WTC11 (cell line): ENCODE results near the gene SARDH. TPM values are rescaled to one million over a fixed set of nuclear protein-coding genes. Genes with fewer than 3 reads are reported as not detected.

Experiments
- ATAC-seq: fragments of 200-7000 bp; cut with Tn5 transposase; 2 replicates; pipeline ENCODE4 v1.10.0; 2021; ENCODE audit warnings: mild to moderate bottlenecking, moderate library complexity
- CTCF ChIA-PET: fragments of 300-600 bp; sonication (Branson Sonifier 250); formaldehyde crosslinking; loops from one replicate; lab custom pipeline; 2021; ENCODE audit warnings: antibody characterized with exemption; lab: Charles Lee
- POLR2A ChIA-PET: fragments of 350-600 bp; sonication (Branson Sonifier 250); formaldehyde crosslinking; loops from one replicate; lab custom pipeline; 2021; ENCODE audit warnings: antibody characterized with exemption; lab: Charles Lee
- DNase-seq: peaks from one replicate; pipeline ENCODE4 v3.0.0; 2021; ENCODE audit warnings: low spot score
- H3K27ac Mint-ChIP-seq: 2 replicates; pipeline ENCODE4 v1.8.0; 2021; ENCODE audit warnings: mixed read lengths
- H3K27me3 Mint-ChIP-seq: 2 replicates; pipeline ENCODE4 v1.8.0; 2021; ENCODE audit warnings: low read depth, mild to moderate bottlenecking, moderate library complexity, mixed read lengths
- H3K36me3 Mint-ChIP-seq: 2 replicates; pipeline ENCODE4 v1.8.0; 2021; ENCODE audit warnings: mixed read lengths
- H3K4me1 Mint-ChIP-seq: 2 replicates; pipeline ENCODE4 v1.8.0; 2022; ENCODE audit warnings: mixed read lengths
- H3K4me3 Mint-ChIP-seq: 2 replicates; pipeline ENCODE4 v1.8.0; 2021; ENCODE audit warnings: mild to moderate bottlenecking, moderate library complexity, mixed read lengths
- H3K9me3 Mint-ChIP-seq: 2 replicates; pipeline ENCODE4 v1.8.0; 2021; ENCODE audit warnings: mixed read lengths
- CBFB ChIP-seq: sonication (generic); formaldehyde crosslinking; IDR thresholded peaks from 2 replicates; pipeline ENCODE4 v1.8.1; 2022; ENCODE audit warnings: mild to moderate bottlenecking, low read depth, missing genetic modification reagents
- FOXP1 ChIP-seq: sonication (generic); formaldehyde crosslinking; IDR thresholded peaks from 2 replicates; pipeline ENCODE4 v1.8.0; 2022; ENCODE audit warnings: missing genetic modification reagents, mild to moderate bottlenecking, moderate library complexity, borderline replicate concordance
- GTF2I ChIP-seq: fragments of 250-450 bp; sonication (Bioruptor Pico); conservative IDR thresholded peaks from 2 replicates; pipeline ENCODE4 v1.4.0; 2021; ENCODE audit warnings: mild to moderate bottlenecking
- JUN ChIP-seq: sonication (generic); formaldehyde crosslinking; IDR thresholded peaks from 2 replicates; pipeline ENCODE4 v1.8.0; 2023; ENCODE audit warnings: mild to moderate bottlenecking, missing genetic modification reagents
- NFATC4 ChIP-seq: fragments of 250-450 bp; sonication (Bioruptor Pico); IDR thresholded peaks from 2 replicates; pipeline ENCODE4 v1.9.0; 2021; ENCODE audit warnings: mild to moderate bottlenecking
- NR1H2 ChIP-seq: sonication (generic); formaldehyde crosslinking; IDR thresholded peaks from 2 replicates; pipeline ENCODE4 v1.9.0; 2021; ENCODE audit warnings: mild to moderate bottlenecking, moderate library complexity, missing genetic modification reagents
- RELA ChIP-seq: sonication (generic); formaldehyde crosslinking; IDR thresholded peaks from 2 replicates; pipeline ENCODE4 v1.8.1; 2022; ENCODE audit warnings: missing genetic modification reagents, mild to moderate bottlenecking, borderline replicate concordance
- TCF7 ChIP-seq: sonication (generic); formaldehyde crosslinking; IDR thresholded peaks from 2 replicates; pipeline ENCODE4 v1.8.0; 2022; ENCODE audit warnings: mild to moderate bottlenecking, low read depth, missing genetic modification reagents, moderate library complexity
- TEAD4 ChIP-seq: sonication (generic); formaldehyde crosslinking; IDR thresholded peaks from 2 replicates; pipeline ENCODE4 v1.8.0; 2022; ENCODE audit warnings: mild to moderate bottlenecking, missing genetic modification reagents
- ZNF138 ChIP-seq: sonication (generic); formaldehyde crosslinking; conservative IDR thresholded peaks from 2 replicates; pipeline ENCODE4 v1.8.1; 2022; ENCODE audit warnings: mild to moderate bottlenecking, moderate library complexity, missing genetic modification reagents
- ZNF317 ChIP-seq: sonication (generic); formaldehyde crosslinking; IDR thresholded peaks from 2 replicates; pipeline ENCODE4 v1.8.1; 2023; ENCODE audit warnings: low read depth, mild to moderate bottlenecking, moderate library complexity, missing genetic modification reagents, borderline replicate concordance
- ZNF396 ChIP-seq: fragments of 250-450 bp; sonication (Bioruptor Pico); IDR thresholded peaks from 2 replicates; pipeline ENCODE4 v1.8.0; 2021; ENCODE audit warnings: mild to moderate bottlenecking, moderate library complexity, borderline replicate concordance
- total RNA-seq: library from RNA; stranded (reverse); gene quantifications from 3 replicates; pipeline ENCODE4 v1.2.3, GENCODE V29; 2021
- TF ChIP-seq, protein P1 (sequence below): sonication (generic); formaldehyde crosslinking; IDR thresholded peaks from 2 replicates; pipeline ENCODE4 v1.8.1; 2023; ENCODE audit warnings: mild to moderate bottlenecking, missing genetic modification reagents
- TF ChIP-seq, protein P2 (sequence below): fragments of 250-450 bp; sonication (Bioruptor Pico); IDR thresholded peaks from 2 replicates; pipeline ENCODE4 v1.9.0; 2021; ENCODE audit warnings: mild to moderate bottlenecking
- TF ChIP-seq, protein P3 (sequence below): fragments of 250-450 bp; sonication (Bioruptor Pico); conservative IDR thresholded peaks from 2 replicates; pipeline ENCODE4 v1.9.0; 2021; ENCODE audit warnings: mild to moderate bottlenecking
- TF ChIP-seq, protein P4 (sequence below): sonication (generic); formaldehyde crosslinking; IDR thresholded peaks from 2 replicates; pipeline ENCODE4 v1.8.1; 2022; ENCODE audit warnings: mild to moderate bottlenecking, missing genetic modification reagents, moderate library complexity, borderline replicate concordance
- TF ChIP-seq, protein P5 (sequence below): fragments of 250-450 bp; sonication (Bioruptor Pico); IDR thresholded peaks from 2 replicates; pipeline ENCODE4 v1.9.0; 2021; ENCODE audit warnings: mild to moderate bottlenecking
- TF ChIP-seq, protein P6 (sequence below): sonication (generic); formaldehyde crosslinking; conservative IDR thresholded peaks from 2 replicates; pipeline ENCODE4 v1.8.1; 2023; ENCODE audit warnings: mild to moderate bottlenecking, low read depth, missing genetic modification reagents, moderate library complexity

The SARDH gene
- total RNA-seq, 1 experiment from 2014 or later: 8.5 TPM

DNA sequence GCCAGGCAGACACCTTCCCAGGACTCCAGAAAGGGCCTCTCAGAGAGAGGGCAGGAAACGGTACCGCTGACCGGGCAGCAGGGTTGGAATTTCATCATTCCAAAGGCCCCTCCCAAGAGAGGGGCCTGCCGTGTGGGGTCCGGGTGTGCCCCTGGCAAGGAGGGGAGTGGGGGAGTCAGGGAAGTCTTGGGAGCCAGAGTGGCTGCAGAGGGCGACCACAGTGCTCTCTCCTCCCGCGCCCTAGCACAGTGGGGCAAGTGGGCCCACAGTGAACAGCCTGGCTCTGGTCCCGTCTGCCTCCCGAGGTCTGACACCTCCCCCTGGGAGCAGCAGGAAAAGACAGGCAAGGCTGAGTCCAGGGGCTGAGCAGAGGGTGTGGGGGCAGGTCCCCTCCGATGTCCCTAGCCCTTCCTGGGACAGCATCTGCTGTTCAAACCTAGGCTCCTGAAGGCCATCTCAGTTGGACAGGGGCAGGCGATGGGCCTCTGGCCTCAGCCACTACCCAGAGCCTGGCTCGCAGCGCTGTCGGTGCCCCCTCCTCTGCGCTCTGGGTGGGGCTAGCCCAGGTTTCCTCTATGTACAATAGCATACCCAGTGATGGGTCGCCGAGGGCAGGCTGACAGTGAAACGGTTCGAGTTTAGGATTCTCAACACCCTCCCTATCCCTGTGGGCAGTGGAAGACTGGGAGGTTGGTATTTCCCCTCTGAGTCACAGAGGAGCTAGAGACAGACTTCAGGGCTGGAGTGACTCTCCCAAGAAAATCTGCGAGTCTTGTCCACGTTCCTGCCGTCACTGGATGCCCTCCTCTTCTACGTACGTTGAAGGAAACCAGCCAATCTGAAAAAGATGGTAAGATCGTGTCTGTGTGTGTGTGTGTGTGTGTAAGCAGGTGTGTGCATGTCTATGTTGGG is 25.4 kb upstream of the SARDH start (continued):
- no peak for TF ChIP-seq RELA
- TF ChIP-seq, protein P1, sequence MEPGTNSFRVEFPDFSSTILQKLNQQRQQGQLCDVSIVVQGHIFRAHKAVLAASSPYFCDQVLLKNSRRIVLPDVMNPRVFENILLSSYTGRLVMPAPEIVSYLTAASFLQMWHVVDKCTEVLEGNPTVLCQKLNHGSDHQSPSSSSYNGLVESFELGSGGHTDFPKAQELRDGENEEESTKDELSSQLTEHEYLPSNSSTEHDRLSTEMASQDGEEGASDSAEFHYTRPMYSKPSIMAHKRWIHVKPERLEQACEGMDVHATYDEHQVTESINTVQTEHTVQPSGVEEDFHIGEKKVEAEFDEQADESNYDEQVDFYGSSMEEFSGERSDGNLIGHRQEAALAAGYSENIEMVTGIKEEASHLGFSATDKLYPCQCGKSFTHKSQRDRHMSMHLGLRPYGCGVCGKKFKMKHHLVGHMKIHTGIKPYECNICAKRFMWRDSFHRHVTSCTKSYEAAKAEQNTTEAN: no peak
- TF ChIP-seq TCF7 (CRISPR knock-in tag): no peak
- TF ChIP-seq ZNF317 (CRISPR knock-in tag): no peak
- TF ChIP-seq NR1H2 (CRISPR knock-in tag): no peak
- TF ChIP-seq, protein P2, sequence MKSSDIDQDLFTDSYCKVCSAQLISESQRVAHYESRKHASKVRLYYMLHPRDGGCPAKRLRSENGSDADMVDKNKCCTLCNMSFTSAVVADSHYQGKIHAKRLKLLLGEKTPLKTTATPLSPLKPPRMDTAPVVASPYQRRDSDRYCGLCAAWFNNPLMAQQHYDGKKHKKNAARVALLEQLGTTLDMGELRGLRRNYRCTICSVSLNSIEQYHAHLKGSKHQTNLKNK: no peak
- TF ChIP-seq FOXP1 (CRISPR knock-in tag): no peak
- TF ChIP-seq GTF2I (CRISPR knock-in tag): no peak
- no peak for TF ChIP-seq JUN
- TF ChIP-seq, protein P3, sequence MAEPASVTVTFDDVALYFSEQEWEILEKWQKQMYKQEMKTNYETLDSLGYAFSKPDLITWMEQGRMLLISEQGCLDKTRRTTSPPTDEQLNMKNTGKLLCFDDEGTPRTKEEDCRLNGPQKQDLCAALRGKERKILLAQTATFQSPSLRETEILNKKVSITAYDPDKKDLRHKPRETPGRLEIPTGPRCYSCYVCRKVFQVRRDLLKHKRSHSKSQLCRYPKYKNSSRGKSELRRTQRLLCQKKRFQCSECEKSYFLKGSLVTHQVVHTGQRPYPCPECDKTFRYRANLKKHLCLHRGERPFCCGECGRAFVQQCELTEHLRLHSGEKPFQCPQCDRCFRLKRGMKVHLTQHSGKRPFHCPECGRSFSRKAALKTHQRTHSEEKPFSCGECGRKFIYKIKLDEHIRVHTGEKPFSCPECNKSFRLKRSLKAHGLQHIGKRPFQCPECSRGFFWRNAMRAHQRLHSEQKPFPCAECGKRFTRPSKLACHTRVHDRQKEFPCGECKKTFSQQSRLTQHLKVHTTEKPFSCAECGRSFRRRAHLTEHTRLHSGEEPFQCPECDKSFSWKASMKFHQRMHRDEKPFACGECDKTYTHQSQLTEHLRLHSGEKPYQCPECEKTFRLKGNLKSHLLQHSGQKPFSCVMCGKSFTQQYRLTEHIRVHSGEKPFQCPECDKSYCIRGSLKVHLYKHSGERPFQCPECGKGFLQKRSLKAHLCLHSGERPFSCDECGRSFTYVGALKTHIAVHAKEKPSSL (CRISPR knock-in tag): no peak
- TF ChIP-seq, protein P4, sequence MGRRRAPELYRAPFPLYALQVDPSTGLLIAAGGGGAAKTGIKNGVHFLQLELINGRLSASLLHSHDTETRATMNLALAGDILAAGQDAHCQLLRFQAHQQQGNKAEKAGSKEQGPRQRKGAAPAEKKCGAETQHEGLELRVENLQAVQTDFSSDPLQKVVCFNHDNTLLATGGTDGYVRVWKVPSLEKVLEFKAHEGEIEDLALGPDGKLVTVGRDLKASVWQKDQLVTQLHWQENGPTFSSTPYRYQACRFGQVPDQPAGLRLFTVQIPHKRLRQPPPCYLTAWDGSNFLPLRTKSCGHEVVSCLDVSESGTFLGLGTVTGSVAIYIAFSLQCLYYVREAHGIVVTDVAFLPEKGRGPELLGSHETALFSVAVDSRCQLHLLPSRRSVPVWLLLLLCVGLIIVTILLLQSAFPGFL: no peak
- TF ChIP-seq TEAD4 (CRISPR knock-in tag): no peak

DNA sequence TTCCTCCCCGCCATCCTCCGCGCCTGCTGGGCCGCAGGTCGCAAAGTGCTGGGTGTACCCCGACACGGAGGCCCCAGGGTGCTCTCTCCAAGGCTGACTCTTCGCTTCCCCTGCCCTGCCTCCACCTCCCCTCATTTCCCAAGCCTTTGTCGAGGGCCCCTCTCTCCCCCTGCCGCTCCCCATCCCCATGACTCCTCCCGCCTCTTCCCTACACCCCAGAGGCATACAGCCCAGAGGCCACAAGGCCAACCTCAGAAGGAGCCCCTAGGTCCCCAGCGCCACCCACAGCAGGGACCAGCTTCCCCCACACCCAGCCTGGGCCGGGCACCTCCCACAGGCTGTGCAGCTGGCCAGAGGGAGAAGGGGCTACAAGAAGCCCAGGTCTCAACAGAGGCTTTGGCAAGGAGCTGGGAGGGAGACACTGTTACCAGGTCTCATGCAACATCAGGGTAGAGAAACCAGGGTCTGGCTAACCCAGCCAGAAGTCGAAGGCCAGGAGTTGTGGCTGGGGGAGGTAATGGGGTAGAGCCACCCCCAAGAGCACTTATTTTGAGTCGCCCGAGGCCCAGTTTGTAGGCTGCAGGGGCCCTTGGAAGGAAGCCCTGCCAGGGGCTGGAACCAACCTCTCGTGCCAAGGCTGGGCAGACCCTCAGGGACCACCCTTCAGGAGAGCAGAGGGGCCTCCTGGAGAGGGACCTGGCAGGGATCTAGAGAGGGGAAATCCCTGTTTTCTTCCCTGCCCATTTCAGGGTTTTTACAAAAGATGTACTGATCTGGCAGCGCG is 24.5 kb upstream of the SARDH start:
- peaks cover 36% of the 10 kb centered on the region for H3K36me3 Mint-ChIP-seq
- peaks cover 21% of the 10 kb centered on the region for H3K9me3 Mint-ChIP-seq
- H3K4me1 Mint-ChIP-seq: peaks cover 3% of the 10 kb centered on the region; the same call in 1 of the 2 replicates
- CTCF ChIA-PET: no interaction called here
- no peak for TF ChIP-seq CBFB (CRISPR knock-in tag)
- no peak for TF ChIP-seq NFATC4
- TF ChIP-seq, protein P5, sequence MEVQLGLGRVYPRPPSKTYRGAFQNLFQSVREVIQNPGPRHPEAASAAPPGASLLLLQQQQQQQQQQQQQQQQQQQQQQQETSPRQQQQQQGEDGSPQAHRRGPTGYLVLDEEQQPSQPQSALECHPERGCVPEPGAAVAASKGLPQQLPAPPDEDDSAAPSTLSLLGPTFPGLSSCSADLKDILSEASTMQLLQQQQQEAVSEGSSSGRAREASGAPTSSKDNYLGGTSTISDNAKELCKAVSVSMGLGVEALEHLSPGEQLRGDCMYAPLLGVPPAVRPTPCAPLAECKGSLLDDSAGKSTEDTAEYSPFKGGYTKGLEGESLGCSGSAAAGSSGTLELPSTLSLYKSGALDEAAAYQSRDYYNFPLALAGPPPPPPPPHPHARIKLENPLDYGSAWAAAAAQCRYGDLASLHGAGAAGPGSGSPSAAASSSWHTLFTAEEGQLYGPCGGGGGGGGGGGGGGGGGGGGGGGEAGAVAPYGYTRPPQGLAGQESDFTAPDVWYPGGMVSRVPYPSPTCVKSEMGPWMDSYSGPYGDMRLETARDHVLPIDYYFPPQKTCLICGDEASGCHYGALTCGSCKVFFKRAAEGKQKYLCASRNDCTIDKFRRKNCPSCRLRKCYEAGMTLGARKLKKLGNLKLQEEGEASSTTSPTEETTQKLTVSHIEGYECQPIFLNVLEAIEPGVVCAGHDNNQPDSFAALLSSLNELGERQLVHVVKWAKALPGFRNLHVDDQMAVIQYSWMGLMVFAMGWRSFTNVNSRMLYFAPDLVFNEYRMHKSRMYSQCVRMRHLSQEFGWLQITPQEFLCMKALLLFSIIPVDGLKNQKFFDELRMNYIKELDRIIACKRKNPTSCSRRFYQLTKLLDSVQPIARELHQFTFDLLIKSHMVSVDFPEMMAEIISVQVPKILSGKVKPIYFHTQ: no peak
- TF ChIP-seq, protein P6, sequence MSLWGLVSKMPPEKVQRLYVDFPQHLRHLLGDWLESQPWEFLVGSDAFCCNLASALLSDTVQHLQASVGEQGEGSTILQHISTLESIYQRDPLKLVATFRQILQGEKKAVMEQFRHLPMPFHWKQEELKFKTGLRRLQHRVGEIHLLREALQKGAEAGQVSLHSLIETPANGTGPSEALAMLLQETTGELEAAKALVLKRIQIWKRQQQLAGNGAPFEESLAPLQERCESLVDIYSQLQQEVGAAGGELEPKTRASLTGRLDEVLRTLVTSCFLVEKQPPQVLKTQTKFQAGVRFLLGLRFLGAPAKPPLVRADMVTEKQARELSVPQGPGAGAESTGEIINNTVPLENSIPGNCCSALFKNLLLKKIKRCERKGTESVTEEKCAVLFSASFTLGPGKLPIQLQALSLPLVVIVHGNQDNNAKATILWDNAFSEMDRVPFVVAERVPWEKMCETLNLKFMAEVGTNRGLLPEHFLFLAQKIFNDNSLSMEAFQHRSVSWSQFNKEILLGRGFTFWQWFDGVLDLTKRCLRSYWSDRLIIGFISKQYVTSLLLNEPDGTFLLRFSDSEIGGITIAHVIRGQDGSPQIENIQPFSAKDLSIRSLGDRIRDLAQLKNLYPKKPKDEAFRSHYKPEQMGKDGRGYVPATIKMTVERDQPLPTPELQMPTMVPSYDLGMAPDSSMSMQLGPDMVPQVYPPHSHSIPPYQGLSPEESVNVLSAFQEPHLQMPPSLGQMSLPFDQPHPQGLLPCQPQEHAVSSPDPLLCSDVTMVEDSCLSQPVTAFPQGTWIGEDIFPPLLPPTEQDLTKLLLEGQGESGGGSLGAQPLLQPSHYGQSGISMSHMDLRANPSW (CRISPR knock-in tag): no peak
- TF ChIP-seq ZNF138 (CRISPR knock-in tag): no peak
- no peak for TF ChIP-seq ZNF396 (CRISPR knock-in tag)
- ATAC-seq (no peak), DNase-seq (no peak)
- no peak overlapping the region for H3K4me3 Mint-ChIP-seq
- H3K27ac Mint-ChIP-seq: no peak overlapping the region
- POLR2A ChIA-PET: no interaction called here
- no peaks in the 10 kb centered on the region for H3K27me3 Mint-ChIP-seq
